GM21528 (cell line): Measurements from ENCODE around the gene TMEM151B.

Source experiments
- ATAC-seq: cut with Tn5 transposase; IDR thresholded peaks from one replicate; pipeline ENCODE4 v1.9.1; 2021; ENCODE audit warnings: mild to moderate bottlenecking, moderate library complexity; ENCODE audit not compliant: unreplicated experiment, low FRiP score

TMEM151B gene

GRCh38 chr6:44355640-44356039 lies 85.4 kb downstream of the TMEM151B start:
- no peak for ATAC-seq

- no peak for ATAC-seq
Observed at GRCh38 chr6:44356487-44356886, 86.2 kb downstream of the TMEM151B start.
